Subcutaneous adipose tissue (tissue), 4 donors: Measurements from ENCODE around the gene BUD23. TPM values are rescaled to one million over a fixed set of nuclear protein-coding genes. Genes with fewer than 3 reads are reported as not detected.

Source experiments
- CTCF ChIP-seq: fragments of 450-650 bp; IDR thresholded peaks from one replicate; pipeline ENCODE4 v1.5.1; 2016; ENCODE audit warnings: low read depth, mild to moderate bottlenecking, control low read depth, antibody characterized with exemption, moderate library complexity
- total RNA-seq, 4 donors: library from RNA; depleted of rRNA; stranded (reverse); fragments of >200 nt; gene quantifications; one replicate each; pipeline ENCODE4 v1.1.0, GENCODE V29; 2016

Gene BUD23
- total RNA-seq, 4 donors from 2014 or later = 24.0 to 41.1 (median 32.8) TPM

- TF ChIP-seq CTCF = no peak
Measured at GRCh38 chr7:73659983-73660382, 23.4 kb upstream of the BUD23 start.

DNA sequence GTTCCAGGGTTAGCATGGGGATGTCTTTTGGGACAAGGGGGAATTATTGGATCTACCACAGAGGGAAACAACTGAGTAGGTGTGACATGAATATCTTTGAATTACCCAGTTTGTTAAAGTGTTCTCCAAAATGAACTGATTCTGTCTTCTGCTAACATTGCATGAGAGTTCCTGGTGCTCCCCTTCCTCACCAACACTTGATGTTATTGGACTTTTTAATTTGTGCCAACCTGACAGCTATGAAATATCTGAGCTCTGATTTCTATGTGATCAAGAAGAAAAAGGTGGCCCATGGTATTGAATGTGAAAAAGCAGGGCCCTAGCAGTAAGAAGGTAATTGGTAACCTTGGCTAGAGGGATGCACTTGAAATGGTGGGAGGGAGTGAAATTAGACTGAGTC is 20.4 kb upstream of the BUD23 start:
- TF ChIP-seq CTCF = no peak

DNA sequence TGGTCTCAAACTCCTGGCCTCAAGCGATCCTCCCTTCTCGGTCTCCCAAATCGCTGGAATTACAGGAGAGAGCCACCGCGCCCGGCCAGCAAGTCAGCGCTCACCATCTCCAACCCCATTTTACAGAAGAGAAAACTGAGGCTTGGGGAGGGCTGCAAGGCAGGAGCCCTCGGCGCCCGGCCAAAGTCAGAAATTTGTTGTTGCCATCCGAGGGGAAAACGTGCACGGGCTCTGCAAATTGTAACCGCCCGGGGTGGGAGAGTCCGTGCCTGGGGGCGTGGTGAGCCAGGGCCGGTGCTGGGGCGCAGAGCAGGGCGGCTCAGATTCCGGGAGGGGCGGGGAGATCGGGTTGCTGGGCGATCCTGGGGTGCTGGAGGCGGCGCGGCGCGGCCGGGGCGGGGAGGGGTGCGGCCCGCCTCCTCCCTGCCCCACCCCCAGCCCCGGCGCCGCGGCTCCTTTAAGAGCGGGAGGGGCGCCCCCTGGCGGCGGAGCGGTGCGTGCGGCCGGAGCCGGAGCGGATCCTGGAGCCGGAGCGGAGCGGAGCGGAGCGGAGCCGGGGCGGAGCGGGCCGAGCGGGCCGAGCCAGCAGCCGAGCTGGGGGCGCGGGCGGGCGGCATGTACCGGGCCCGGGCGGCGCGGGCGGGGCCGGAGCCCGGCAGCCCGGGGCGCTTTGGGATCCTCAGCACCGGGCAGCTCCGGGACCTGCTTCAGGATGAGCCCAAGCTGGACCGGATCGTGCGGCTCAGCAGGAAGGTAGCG is 15.9 kb upstream of the BUD23 start, which contains the start of gene VPS37D:
Gene VPS37D, plus strand, starts transcription at position 488 of the 759 bp plus-strand sequence. Its CDS starts 128 bp downstream, at position 616.
- TF ChIP-seq CTCF = no peak

DNA sequence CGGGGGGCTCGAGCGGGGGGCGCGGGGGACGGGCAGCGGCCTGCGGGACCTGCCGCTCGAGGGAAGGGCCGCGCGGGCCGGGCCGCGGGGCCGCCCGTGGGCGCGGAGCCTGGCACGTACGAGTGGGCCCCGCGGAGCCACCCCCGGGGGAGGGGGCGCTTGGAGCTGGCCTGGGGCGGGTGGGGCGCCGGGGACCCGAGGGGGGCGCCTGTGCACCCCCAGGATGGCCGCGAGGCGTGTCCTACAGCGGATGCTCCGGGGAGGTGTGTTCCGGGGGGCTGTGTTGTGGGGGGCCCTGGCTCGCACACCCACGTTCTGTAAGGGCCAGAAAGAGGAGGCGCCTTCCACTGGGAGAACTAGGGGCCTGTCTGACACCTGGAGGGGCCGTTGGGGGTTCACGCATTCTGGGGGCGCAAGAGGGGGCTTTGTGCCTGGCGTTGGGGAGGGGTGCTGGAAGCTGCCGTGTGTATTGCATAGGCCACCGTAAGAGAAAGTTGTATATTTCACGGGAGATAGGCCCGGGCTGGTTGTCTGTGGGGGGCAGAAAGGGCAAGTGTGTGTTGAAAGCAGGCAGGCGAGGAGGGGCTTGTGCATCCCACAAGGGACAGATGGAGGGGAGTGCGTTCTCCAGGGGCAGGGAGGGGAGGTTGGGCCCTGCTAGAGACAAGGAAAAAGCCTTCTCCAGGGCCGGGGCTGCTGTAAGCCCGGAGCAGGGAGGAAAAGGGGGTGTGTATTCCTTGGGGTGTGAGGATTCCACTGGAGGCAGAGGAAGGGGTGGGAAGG is 15.1 kb upstream of the BUD23 start:
- TF ChIP-seq CTCF = no peak

DNA sequence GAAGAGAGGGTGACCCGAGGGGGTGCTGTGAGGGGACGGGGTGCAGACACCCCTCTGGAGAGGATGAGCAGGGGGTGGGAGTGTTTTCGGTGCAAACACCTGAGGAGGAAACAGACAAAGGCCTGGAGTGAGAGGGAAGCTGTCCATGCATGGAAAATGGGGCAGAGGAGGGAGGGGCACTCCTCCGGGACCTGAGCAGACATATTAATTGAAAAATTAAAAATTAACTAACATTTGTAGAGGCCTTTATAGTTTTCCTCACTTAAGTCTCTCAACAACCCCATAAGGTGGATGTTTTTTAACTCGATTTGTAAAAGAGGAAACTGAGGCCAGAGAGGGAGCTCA is 14.5 kb upstream of the BUD23 start:
- no peak for TF ChIP-seq CTCF

GRCh38 chr7:73669288-73669701 is 14.1 kb upstream of the BUD23 start:
- no peak for TF ChIP-seq CTCF

GRCh38 chr7:73669858-73670385 is 13.5 kb upstream of the BUD23 start:
- TF ChIP-seq CTCF = no peak
